PFSK-1 (cell line): ENCODE results near the gene CYP1A1.

Experiments
- POLR2AphosphoS5 ChIP-seq: IDR thresholded peaks from 2 replicates; pipeline ENCODE4 v1.6.1; 2012; ENCODE audit warnings: low read depth, mild to moderate bottlenecking, control low read depth, low read length, moderate library complexity
- TAF1 ChIP-seq: IDR thresholded peaks from 2 replicates; pipeline ENCODE4 v1.6.1; 2012; ENCODE audit warnings: low read length, control low read depth, borderline replicate concordance; ENCODE audit not compliant: insufficient read depth
- TF ChIP-seq, protein P1 (sequence below), 2 experiments: IDR thresholded peaks; 2 replicates each; pipeline versions ENCODE4 v1.6.1 to v1.8.0; 2011 to 2012; ENCODE audit warnings: low read depth in 2 of 2, low read length in 2 of 2, control low read depth in 1 of 2, inconsistent platforms in 1 of 2, mild to moderate bottlenecking in 1 of 2, moderate library complexity in 1 of 2; ENCODE audit not compliant: insufficient read depth in 1 of 2

- no peak for TF ChIP-seq POLR2AphosphoS5
- no peak for TF ChIP-seq TAF1
- TF ChIP-seq, protein P1, sequence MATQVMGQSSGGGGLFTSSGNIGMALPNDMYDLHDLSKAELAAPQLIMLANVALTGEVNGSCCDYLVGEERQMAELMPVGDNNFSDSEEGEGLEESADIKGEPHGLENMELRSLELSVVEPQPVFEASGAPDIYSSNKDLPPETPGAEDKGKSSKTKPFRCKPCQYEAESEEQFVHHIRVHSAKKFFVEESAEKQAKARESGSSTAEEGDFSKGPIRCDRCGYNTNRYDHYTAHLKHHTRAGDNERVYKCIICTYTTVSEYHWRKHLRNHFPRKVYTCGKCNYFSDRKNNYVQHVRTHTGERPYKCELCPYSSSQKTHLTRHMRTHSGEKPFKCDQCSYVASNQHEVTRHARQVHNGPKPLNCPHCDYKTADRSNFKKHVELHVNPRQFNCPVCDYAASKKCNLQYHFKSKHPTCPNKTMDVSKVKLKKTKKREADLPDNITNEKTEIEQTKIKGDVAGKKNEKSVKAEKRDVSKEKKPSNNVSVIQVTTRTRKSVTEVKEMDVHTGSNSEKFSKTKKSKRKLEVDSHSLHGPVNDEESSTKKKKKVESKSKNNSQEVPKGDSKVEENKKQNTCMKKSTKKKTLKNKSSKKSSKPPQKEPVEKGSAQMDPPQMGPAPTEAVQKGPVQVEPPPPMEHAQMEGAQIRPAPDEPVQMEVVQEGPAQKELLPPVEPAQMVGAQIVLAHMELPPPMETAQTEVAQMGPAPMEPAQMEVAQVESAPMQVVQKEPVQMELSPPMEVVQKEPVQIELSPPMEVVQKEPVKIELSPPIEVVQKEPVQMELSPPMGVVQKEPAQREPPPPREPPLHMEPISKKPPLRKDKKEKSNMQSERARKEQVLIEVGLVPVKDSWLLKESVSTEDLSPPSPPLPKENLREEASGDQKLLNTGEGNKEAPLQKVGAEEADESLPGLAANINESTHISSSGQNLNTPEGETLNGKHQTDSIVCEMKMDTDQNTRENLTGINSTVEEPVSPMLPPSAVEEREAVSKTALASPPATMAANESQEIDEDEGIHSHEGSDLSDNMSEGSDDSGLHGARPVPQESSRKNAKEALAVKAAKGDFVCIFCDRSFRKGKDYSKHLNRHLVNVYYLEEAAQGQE (IDR thresholded peaks at IDR 0.05; ENCODE audit: insufficient read depth in 1 of 2, low read depth in 2 of 2, low read length in 2 of 2) = no peak
These were observed 44.9 kb downstream of the CYP1A1 start for GRCh38 chr15:74680456-74680855.
